ENCODE measurements around the gene TRPM8.

- no peak for TF ChIP-seq ZNF274 (IDR thresholded peaks at IDR 0.05; ENCODE audit: low read depth, low read length)
- TF ChIP-seq SUZ12 (IDR thresholded peaks at IDR 0.05; ENCODE audit: extremely low read depth, insufficient read depth, insufficient read length), result no peak
- TF ChIP-seq YY1 (IDR thresholded peaks at IDR 0.05; ENCODE audit: insufficient read depth, insufficient read length), result no peak
Observed at GRCh38 chr2:233871432-233871831, 45.7 kb upstream of the TRPM8 start.

All from NT2/D1 (cell line).